OCI-LY1 (cell line): ENCODE results near the gene DNAJB14.

Experiments used
- H2AFZ ChIP-seq: fragments of 200-600 bp; sonication (generic), shearing (Covaris generic); 2 replicates; pipeline ENCODE4 v1.6.0; 2014; ENCODE audit warnings: antibody characterized with exemption, mild to moderate bottlenecking, low read length
- H3F3A ChIP-seq: fragments of 200-600 bp; sonication (generic), shearing (Covaris generic); 2 replicates; pipeline ENCODE4 v1.6.0; 2014; ENCODE audit warnings: mild to moderate bottlenecking, antibody characterized with exemption, low read length, moderate library complexity; ENCODE audit not compliant: insufficient read depth
- H3K27ac ChIP-seq: fragments of 200-600 bp; sonication (generic); 2 replicates; pipeline ENCODE4 v1.5.1; 2014; ENCODE audit warnings: low read length, mixed run types, mild to moderate bottlenecking, low read depth; ENCODE audit not compliant: poor library complexity, severe bottlenecking
- H3K27me3 ChIP-seq: fragments of 200-600 bp; sonication (generic); 2 replicates; pipeline ENCODE4 v1.6.0; 2014; ENCODE audit warnings: antibody characterized with exemption, mild to moderate bottlenecking, low read length, moderate library complexity; ENCODE audit not compliant: insufficient read depth
- H3K36me3 ChIP-seq: fragments of 200-600 bp; sonication (generic); 2 replicates; pipeline ENCODE4 v1.6.1; 2014; ENCODE audit warnings: mild to moderate bottlenecking, antibody characterized with exemption, low read length, moderate library complexity, mixed read lengths; ENCODE audit not compliant: insufficient read depth
- H3K4me1 ChIP-seq: fragments of 200-600 bp; sonication (generic); 2 replicates; pipeline ENCODE4 v1.5.1; 2014; ENCODE audit warnings: mild to moderate bottlenecking, low read length, moderate library complexity; ENCODE audit not compliant: insufficient read depth, severe bottlenecking
- H3K4me2 ChIP-seq: fragments of 200-600 bp; sonication (generic), shearing (Covaris generic); 2 replicates; pipeline ENCODE4 v1.6.1; 2014; ENCODE audit warnings: low read length
- H3K4me3 ChIP-seq: fragments of 200-600 bp; sonication (generic); 2 replicates; pipeline ENCODE4 v1.5.1; 2014; ENCODE audit warnings: low read length, low read depth, mild to moderate bottlenecking, mixed read lengths; ENCODE audit not compliant: poor library complexity, severe bottlenecking
- H3K79me2 ChIP-seq: fragments of 200-600 bp; shearing (Covaris generic); 2 replicates; pipeline ENCODE4 v1.6.1; 2016; ENCODE audit warnings: mixed run types, low read length, mixed read lengths; ENCODE audit not compliant: insufficient read depth
- H3K9ac ChIP-seq: fragments of 200-600 bp; sonication (generic), shearing (Covaris generic); 2 replicates; pipeline ENCODE4 v1.6.1; 2014; ENCODE audit warnings: mild to moderate bottlenecking, low read length, mixed read lengths
- H3K9me2 ChIP-seq: fragments of 200-600 bp; sonication (generic), shearing (Covaris generic); 2 replicates; pipeline ENCODE4 v1.6.1; 2014; ENCODE audit warnings: low read depth, mild to moderate bottlenecking, low read length, mixed read lengths
- H3K9me3 ChIP-seq: fragments of 200-600 bp; shearing (Covaris generic); 2 replicates; pipeline ENCODE4 v1.6.1; 2014; ENCODE audit warnings: low read length, mixed read lengths
- H4K20me1 ChIP-seq: fragments of 200-600 bp; sonication (generic), shearing (Covaris generic); 2 replicates; pipeline ENCODE4 v1.6.0; 2016; ENCODE audit warnings: mild to moderate bottlenecking, low read length; ENCODE audit not compliant: insufficient read depth
- CTCF ChIP-seq: fragments of 200-600 bp; sonication (generic), shearing (Covaris generic); IDR thresholded peaks from 2 replicates; pipeline ENCODE4 v1.5.1; 2017; ENCODE audit warnings: mild to moderate bottlenecking, antibody characterized with exemption, low read length, moderate library complexity, mixed read lengths
- EZH2 ChIP-seq: fragments of 200-600 bp; sonication (generic), shearing (Covaris generic); IDR thresholded peaks from 2 replicates; pipeline ENCODE4 v1.8.0; 2017; ENCODE audit warnings: borderline replicate concordance, mixed run types, mild to moderate bottlenecking, antibody characterized with exemption, low read length, moderate library complexity, mixed read lengths

The DNAJB14 gene

GRCh38 chr4:99853190-99853589 lies 93.2 kb downstream of the DNAJB14 start:
- Histone ChIP-seq H3K4me2 (no peak overlapping the region), H3K4me1 (peaks cover 22% of the 10 kb centered on the region)

GRCh38 chr4:99852199-99852749 lies 94.1 kb downstream of the DNAJB14 start:
- Histone ChIP-seq H4K20me1 (no peaks in the 10 kb centered on the region), H3K4me2 (no peak overlapping the region), H3K79me2 (no peaks in the 10 kb centered on the region), H3K27me3 (no peaks in the 10 kb centered on the region), H2AFZ (no peak overlapping the region), H3F3A (no peaks in the 10 kb centered on the region), H3K36me3 (peaks cover 30% of the 10 kb centered on the region; the same call in 1 of the 2 replicates), H3K27ac (no peak overlapping the region), H3K4me1 (peaks cover 29% of the 10 kb centered on the region), H3K9me3 (no peaks in the 10 kb centered on the region), H3K9me2 (no peaks in the 10 kb centered on the region), H3K4me3 (no peak overlapping the region), H3K9ac (no peak overlapping the region)
- TF ChIP-seq CTCF (no peak), EZH2 (no peak)

More at GRCh38 chr4:99853190-99853589, 93.2 kb downstream of the DNAJB14 start:
- Histone ChIP-seq H3F3A (no peaks in the 10 kb centered on the region), H3K9me2 (no peaks in the 10 kb centered on the region), H3K79me2 (no peaks in the 10 kb centered on the region), H4K20me1 (no peaks in the 10 kb centered on the region), H3K9me3 (no peaks in the 10 kb centered on the region), H3K9ac (no peak overlapping the region), H3K27ac (no peak overlapping the region), H3K27me3 (no peaks in the 10 kb centered on the region), H2AFZ (no peak overlapping the region), H3K36me3 (peaks cover 30% of the 10 kb centered on the region; the same call in 1 of the 2 replicates), H3K4me3 (no peak overlapping the region)
- no peak for TF ChIP-seq EZH2
- no peak for TF ChIP-seq CTCF

- no peak for TF ChIP-seq CTCF
- TF ChIP-seq EZH2, result no peak
- H3K4me2 ChIP-seq, result no peak overlapping the region
- H3K79me2 ChIP-seq, result no peaks in the 10 kb centered on the region
- no peaks in the 10 kb centered on the region for H3K9me3 ChIP-seq
- no peak overlapping the region for H3K9ac ChIP-seq
- H4K20me1 ChIP-seq, result no peaks in the 10 kb centered on the region
- 0 out of 2 replicates have a peak, but pooled peaks cover 5% of the 10 kb centered on the region for H3F3A ChIP-seq
- H3K27ac ChIP-seq, result peak overlapping the region; percentile 82
- peaks cover 24% of the 10 kb centered on the region; the same call in 1 of the 2 replicates for H3K36me3 ChIP-seq
- H3K4me3 ChIP-seq, result no peak overlapping the region
- peaks cover 53% of the 10 kb centered on the region for H3K4me1 ChIP-seq
- H3K27me3 ChIP-seq, result no peaks in the 10 kb centered on the region
- no peak overlapping the region for H2AFZ ChIP-seq
- no peaks in the 10 kb centered on the region for H3K9me2 ChIP-seq
Measured at GRCh38 chr4:99848591-99849001, 97.8 kb downstream of the DNAJB14 start.
